K562 (cell line): ENCODE data around the gene AHNAK. TPM values are rescaled to one million over a fixed set of nuclear protein-coding genes. Genes with fewer than 3 reads are reported as not detected.
A peak's percentile ranks its signal among the peaks of the same experiment; 100 is the strongest.

Source experiments
- BRF2 ChIP-seq: IDR thresholded peaks from 3 replicates; pipeline ENCODE4 v1.6.1; 2011; ENCODE audit warnings: borderline replicate concordance, mild to moderate bottlenecking; ENCODE audit not compliant: insufficient read length, insufficient read depth
- CBFA2T3 ChIP-seq: fragments of 450-650 bp; IDR thresholded peaks from 2 replicates; pipeline ENCODE4 v1.6.1; 2017
- CEBPZ ChIP-seq: fragments of 150-350 bp; IDR thresholded peaks from 2 replicates; pipeline ENCODE4 v1.6.1; 2014; ENCODE audit warnings: low read depth, mild to moderate bottlenecking, low read length, borderline replicate concordance
- GTF2E2 ChIP-seq: fragments of 200-800 bp; sonication (Bioruptor generic); IDR thresholded peaks from 2 replicates; pipeline ENCODE4 v1.6.1; 2016; ENCODE audit warnings: missing genetic modification characterization, missing compliant biosample characterization
- HES1 ChIP-seq: fragments of 450-650 bp; IDR thresholded peaks from 2 replicates; pipeline ENCODE4 v1.6.1; 2016; ENCODE audit warnings: low read depth, mild to moderate bottlenecking, moderate library complexity
- JUND ChIP-seq, 2 experiments: IDR thresholded peaks; 2 replicates in 1 of 2; 3 replicates in 1 of 2; pipeline ENCODE4 v1.6.1; 2011; ENCODE audit warnings: borderline replicate concordance in 2 of 2, low read depth in 2 of 2, low read length in 2 of 2, improper control_type of control experiment in 1 of 2, missing biosample characterization in 1 of 2, missing genetic modification characterization in 1 of 2, missing genetic modification reagents in 1 of 2
- KLF6 ChIP-seq: fragments of 250-450 bp; sonication (Bioruptor Pico); IDR thresholded peaks from 2 replicates; pipeline ENCODE4 v1.4.0; 2020; ENCODE audit warnings: mild to moderate bottlenecking, moderate library complexity, borderline replicate concordance
- MAX ChIP-seq: sonication (generic); formaldehyde crosslinking; IDR thresholded peaks from 2 replicates; pipeline ENCODE4 v1.9.0; 2022; ENCODE audit warnings: mild to moderate bottlenecking, missing genetic modification reagents
- MYBL2 ChIP-seq, 2 experiments: fragments of 450-650 bp in 1 of 2; sonication (generic) in 1 of 2; formaldehyde crosslinking in 1 of 2; IDR thresholded peaks; 2 replicates each; pipeline versions ENCODE4 v1.6.1 to v1.8.1; 2017 to 2022; ENCODE audit warnings: borderline replicate concordance in 1 of 2, inconsistent platforms in 1 of 2, low read depth in 1 of 2, mild to moderate bottlenecking in 1 of 2, missing genetic modification reagents in 1 of 2, moderate library complexity in 1 of 2
- PBX2 ChIP-seq, 2 experiments: IDR thresholded peaks in 1 of 2; conservative IDR thresholded peaks in 1 of 2; 2 replicates each; pipeline ENCODE4 v1.6.1; 2016; ENCODE audit warnings: low read depth in 2 of 2, mild to moderate bottlenecking in 1 of 2, missing compliant biosample characterization in 1 of 2, missing genetic modification characterization in 1 of 2, moderate library complexity in 1 of 2
- RBFOX2 ChIP-seq: fragments of 200-400 bp; formaldehyde crosslinking; IDR thresholded peaks from 2 replicates; pipeline ENCODE4 v1.6.1; 2017; ENCODE audit warnings: low read depth, mild to moderate bottlenecking, low read length, moderate library complexity
- TCF7 ChIP-seq: sonication (generic); IDR thresholded peaks from 2 replicates; pipeline ENCODE4 v1.6.1; 2016; ENCODE audit warnings: antibody characterized with exemption, borderline replicate concordance
- ZNF263 ChIP-seq: sonication (generic); formaldehyde crosslinking; IDR thresholded peaks from 2 replicates; pipeline ENCODE4 v1.8.0; 2022; ENCODE audit warnings: mild to moderate bottlenecking, missing genetic modification reagents, borderline replicate concordance
- ZNF57 ChIP-seq: fragments of 450-650 bp; formaldehyde crosslinking; IDR thresholded peaks from 2 replicates; pipeline ENCODE4 v1.4.0; 2020; ENCODE audit warnings: mild to moderate bottlenecking, moderate library complexity
- ZNF589 ChIP-seq: fragments of 200-800 bp; sonication (Bioruptor generic); IDR thresholded peaks from 2 replicates; pipeline ENCODE4 v1.6.1; 2016; ENCODE audit warnings: low read depth, missing genetic modification characterization, missing compliant biosample characterization
- polyA plus RNA-seq, 8 experiments: library from polyadenylated mRNA; depleted of rRNA in 4 of 8; stranded (reverse) in 5 of 8; unstranded in 3 of 8; fragments of >200 nt; fragmentation: Nextera tagmentation in 2 of 8; fragmentation: Illumina TruSeq in 1 of 8; extraction: Ambion mirVana in 2 of 8; extraction: Trizol in 1 of 8; gene quantifications; 2 replicates each; pipeline versions ENCODE4 v1.2.1 to v1.2.3, GENCODE V29; 2011 to 2014; ENCODE audit warnings: inconsistent platforms in 1 of 8, missing spikeins in 1 of 8
- total RNA-seq, 7 experiments: library from RNA; depleted of rRNA in 6 of 7; stranded (reverse); fragments of >200 nt in 6 of 7; fragmentation: Illumina TruSeq in 2 of 7; extraction: Trizol in 2 of 7; gene quantifications; 2 replicates each; pipeline versions ENCODE4 v1.2.1 to v1.2.3, GENCODE V29; 2011 to 2021; ENCODE audit warnings: low replicate concordance in 1 of 7

AHNAK gene
- total and polyA plus RNA-seq, 9 of the 15 experiments (the other 6 are each of a cell fraction or from before 2014, with no cell fraction given), result 1.5 to 89.7 (median 45.0) TPM

GRCh38 chr11:62398011-62398994, 148.3 kb downstream of the AHNAK start (continued):
- no peak for TF ChIP-seq PBX2 (CRISPR knock-in tag; IDR thresholded peaks at IDR 0.05; ENCODE audit: low read depth)
- no peak for TF ChIP-seq PBX2 (tag; conservative IDR thresholded peaks at IDR 0.05; ENCODE audit: low read depth)
- TF ChIP-seq ZNF589 (CRISPR knock-in tag), result 0 out of 2 replicates have a peak, but pooled peaks have one; percentile 34
- no peak for TF ChIP-seq TCF7
- TF ChIP-seq RBFOX2, result peak; percentile 26; the same call in 1 of the 2 replicates
- TF ChIP-seq MYBL2 (IDR thresholded peaks at IDR 0.05; ENCODE audit: low read depth), result no peak
- no peak for TF ChIP-seq MYBL2 (CRISPR knock-in tag; IDR thresholded peaks at IDR 0.05; ENCODE audit: borderline replicate concordance)
- TF ChIP-seq KLF6 (CRISPR knock-in tag), result 0 out of 2 replicates have a peak, but pooled peaks have one; percentile 63
- no peak for TF ChIP-seq ZNF263 (CRISPR knock-in tag)
- no peak for TF ChIP-seq GTF2E2 (tag)
- 0 out of 2 replicates have a peak, but pooled peaks have one; percentile 23 for TF ChIP-seq HES1
- no peak for TF ChIP-seq BRF2
- TF ChIP-seq CBFA2T3, result peak; percentile 59; the same call in 1 of the 2 replicates
- no peak for TF ChIP-seq ZNF57
- no peak for TF ChIP-seq CEBPZ
- peak; percentile 55; the same call in 1 of the 2 replicates for TF ChIP-seq MAX
- peak; percentile 84 for TF ChIP-seq JUND (IDR thresholded peaks at IDR 0.05; ENCODE audit: borderline replicate concordance, low read depth, low read length)
- TF ChIP-seq JUND (tag; IDR thresholded peaks at IDR 0.05; ENCODE audit: borderline replicate concordance, low read depth, low read length), result peak; percentile 83; the same call in 2 of the 3 replicates
